GM18907 (cell line): Measurements from ENCODE around the gene STK11.

Experiments used
- ATAC-seq: cut with Tn5 transposase; IDR thresholded peaks from one replicate; pipeline ENCODE4 v1.9.1; 2021; ENCODE audit warnings: mild to moderate bottlenecking, moderate library complexity; ENCODE audit not compliant: unreplicated experiment

Gene STK11

DNA sequence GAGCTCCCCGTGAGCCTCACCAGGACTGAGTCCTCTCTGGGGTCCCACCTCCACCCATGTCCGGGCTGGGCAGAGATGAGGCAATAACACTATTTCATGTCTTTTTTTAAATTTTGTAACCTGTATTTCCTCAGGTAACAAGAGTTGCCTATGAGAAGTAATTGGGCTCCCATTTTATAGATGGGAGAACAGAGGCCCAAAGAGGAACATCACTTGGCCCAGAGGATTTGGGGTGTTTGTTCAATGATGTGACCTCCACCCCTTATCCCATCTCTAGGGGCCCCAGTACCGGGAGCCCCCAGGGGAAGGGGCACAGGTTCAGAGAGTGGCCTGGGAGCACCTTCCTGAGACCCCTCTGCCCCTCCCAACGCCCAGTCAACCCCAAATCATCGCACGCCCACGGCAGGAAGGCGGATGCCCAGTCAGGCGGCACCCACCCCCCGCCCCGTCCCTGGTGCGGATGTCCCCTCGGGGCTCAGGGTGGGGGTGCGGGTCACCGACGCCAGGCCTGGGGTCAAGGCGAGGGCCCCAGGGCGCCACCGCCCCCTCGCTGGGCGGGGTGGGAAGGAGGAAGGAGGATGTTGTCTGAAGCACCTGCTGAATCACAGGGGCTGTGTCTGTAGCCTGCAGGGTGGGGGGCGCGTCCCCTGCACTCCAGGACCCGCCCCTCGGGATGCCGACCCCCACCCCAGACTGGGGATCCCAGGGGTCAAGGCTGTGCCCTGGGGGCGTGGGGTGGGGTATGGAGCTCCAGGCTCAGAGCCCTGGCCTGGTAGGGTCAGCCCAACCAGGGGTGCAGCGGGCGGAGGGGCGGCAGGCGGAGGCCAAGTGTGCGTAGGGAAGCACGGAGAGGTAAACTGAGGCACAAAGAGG is 54.5 kb downstream of the STK11 start:
- peak; percentile 8 for ATAC-seq

DNA sequence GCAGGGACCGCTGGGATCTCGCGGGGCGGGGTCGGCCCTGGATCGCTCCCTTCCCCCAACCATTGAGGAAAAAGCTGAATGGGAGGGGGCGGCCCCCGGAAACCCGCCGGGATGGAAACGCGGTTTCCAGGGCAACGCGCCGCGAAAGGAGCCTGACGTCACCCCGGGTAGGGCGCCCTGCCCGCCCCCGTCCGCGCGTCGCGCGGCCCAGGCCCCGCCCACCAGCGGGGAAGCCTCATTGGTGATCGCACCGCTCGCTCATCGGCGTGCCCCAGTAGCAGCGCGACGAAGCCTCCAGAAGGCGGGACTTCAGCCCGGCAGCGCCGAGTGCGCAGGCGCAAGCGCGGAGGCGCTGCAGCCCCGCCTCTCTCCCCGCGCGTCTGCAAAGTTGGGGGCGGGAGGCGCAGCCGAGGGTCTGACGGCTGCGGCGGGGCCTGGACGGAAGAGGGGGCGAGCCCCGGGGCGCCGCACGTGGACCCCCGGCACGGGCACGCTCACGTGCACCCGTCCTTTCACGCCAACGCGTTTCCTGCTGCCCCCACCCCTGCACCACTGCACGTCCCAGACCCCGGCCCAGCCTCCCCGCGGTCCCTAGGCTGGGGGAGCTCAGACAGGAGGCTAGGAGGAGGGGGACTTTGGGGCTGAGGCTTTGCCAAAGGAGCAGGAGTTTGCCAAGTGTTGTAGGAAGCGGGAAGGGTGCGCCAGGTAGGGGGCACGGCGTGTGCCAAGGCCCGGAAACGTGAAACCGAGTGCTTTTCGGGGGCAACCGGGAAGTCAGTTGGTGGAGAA is 55.4 kb downstream of the STK11 start:
- peak; percentile 44 for ATAC-seq

- ATAC-seq, result no peak
These were observed 55.9 kb downstream of the STK11 start for GRCh38 chr19:1261538-1261797.

DNA sequence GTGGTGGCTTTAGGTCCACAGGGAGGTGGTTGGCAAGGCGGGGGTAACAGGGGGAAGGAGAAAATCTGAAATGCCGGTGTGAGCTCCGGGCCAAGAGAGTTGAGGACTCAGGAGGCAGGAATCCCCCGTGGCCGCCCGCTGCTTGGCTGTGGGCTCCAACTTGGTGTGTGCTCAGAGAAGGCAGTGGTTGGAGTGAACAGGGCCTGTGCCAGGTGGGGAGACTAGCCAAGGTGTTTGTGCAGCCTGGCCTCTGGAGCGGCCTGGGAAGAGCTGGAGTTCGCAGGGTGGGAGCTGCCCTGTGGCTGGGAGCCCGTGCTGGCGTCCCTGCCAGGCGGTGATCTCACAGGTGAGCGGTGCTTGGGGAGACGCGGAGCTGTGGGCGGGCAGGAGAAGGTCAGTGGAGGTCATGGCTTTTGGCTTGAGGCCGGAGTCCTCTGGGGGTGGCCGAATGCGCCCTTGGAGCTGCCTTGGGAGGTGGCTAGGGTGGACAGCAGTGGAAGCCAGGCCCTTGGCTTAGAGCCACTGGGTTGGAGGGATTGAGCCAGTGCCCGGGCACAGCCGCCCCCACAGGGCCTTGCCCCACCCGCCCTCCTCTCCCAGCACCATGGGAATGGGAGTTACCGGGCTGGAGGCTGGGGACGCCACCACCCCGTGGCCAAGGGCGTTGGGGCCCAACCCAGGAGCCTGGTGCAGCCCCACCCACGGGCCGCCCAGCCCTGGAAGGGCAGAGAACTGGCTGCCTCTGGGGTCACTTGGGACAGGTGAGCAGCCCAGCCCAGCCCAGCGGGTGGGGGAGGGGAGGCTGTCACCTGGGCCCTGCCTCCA is 56.4 kb downstream of the STK11 start:
- no peak for ATAC-seq

GRCh38 chr19:1262623-1263123 is 57.1 kb downstream of the STK11 start:
- ATAC-seq, result no peak

DNA sequence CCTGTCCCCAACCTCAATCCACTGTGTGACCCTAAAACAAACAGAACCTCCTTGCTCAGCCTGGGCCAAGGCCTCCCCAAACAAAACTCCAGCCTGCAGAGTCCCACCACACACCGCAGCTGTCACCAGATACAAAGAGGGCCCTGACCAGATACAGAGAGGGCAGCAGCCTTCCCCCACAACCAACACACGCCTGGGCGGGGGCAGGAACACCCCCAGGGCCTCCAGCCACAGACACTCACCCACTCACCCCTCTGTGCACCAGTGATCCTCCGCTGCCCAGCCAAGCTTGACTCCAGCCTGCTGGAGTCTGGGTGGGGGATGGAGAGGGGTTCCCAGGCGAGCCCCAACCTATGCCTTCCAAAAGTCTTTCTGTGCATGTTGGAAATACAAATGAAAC is 57.6 kb downstream of the STK11 start:
- no peak for ATAC-seq

- no peak for ATAC-seq
These were observed 59.4 kb downstream of the STK11 start for GRCh38 chr19:1264801-1265614.

GRCh38 chr19:1265615-1266128 is 60.1 kb downstream of the STK11 start:
- no peak for ATAC-seq

DNA sequence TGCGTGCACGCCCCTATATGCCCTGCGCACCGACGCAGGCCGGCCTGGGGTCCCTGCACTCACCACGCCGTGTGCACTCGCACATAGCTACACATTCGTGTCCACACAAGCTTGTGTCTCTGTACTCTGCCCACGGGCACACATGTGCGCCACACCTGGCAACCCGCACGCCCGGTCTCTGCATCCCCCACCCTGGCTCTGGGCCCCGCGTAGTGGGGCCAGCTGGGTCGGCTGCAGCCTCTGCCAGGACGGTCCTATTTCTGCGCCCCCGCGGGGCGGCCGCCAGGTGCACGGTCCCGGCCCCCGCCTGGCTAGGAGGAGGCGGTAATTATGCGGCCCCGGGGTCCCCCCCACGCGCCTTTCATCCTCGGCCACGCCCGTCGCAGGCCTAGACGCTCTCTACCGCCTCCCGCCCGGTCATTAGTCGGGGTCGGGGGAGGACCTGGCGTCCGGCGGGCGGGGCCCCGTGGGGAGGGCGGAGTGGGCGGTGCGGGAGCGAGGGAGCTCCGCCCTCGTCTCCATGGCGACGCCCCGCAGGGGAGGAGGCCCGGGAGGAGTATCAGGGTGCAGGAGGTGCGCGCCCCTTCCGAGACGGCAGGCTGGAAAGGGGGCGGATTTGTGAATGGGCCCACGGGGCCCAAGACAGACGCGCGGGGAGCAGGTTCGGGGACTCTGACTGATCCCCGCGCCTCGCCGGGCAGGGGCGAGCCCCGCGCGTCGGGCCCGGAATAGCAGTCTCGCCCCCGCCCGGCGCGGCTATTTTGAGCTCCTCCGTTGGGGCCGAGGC is 60.7 kb downstream of the STK11 start:
- ATAC-seq, result peak; percentile 31

GRCh38 chr19:1266916-1267476 is 61.4 kb downstream of the STK11 start:
- ATAC-seq, result peak; percentile 15

GRCh38 chr19:1267477-1268225 is 62.1 kb downstream of the STK11 start:
- ATAC-seq, result no peak

GRCh38 chr19:1268226-1269064 is 62.9 kb downstream of the STK11 start:
- ATAC-seq, result no peak

GRCh38 chr19:1269065-1269477 is 63.5 kb downstream of the STK11 start, which contains the start of gene CIRBP:
TSS of gene CIRBP (plus strand) at chr19:1269332. CDS start at chr19:1270934, 1,602 bp downstream.
- ATAC-seq, result peak; percentile 60

- peak; percentile 26 for ATAC-seq
These were observed 64.1 kb downstream of the STK11 start for GRCh38 chr19:1269478-1270212.

- ATAC-seq, result no peak
These were observed 64.8 kb downstream of the STK11 start for GRCh38 chr19:1270213-1270853.

DNA sequence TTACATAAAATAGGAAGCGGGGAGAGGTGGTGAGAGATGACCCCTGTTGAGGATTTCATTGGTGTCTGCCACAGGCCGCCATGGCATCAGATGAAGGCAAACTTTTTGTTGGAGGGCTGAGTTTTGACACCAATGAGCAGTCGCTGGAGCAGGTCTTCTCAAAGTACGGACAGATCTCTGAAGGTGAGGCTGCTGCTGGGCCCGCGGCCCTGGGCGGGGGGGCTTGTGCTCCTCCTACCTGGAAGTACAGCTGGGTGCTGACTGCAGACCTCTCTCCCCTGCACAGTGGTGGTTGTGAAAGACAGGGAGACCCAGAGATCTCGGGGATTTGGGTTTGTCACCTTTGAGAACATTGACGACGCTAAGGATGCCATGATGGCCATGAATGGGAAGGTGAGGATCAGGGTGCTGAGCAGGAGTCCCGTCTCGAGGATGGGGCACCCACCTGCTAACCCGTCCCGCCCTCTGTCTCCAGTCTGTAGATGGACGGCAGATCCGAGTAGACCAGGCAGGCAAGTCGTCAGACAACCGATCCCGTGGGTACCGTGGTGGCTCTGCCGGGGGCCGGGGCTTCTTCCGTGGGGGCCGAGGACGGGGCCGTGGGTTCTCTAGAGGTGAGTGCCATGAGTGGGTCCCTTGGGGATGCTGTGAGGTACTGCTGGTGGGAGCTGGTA is 65.4 kb downstream of the STK11 start:
- ATAC-seq, result no peak
